ENCODE results near the gene FUT1.
A peak's percentile ranks its signal among the peaks of the same experiment; 100 is the strongest.
"Not testable (repeated sequence)": the region's sequence is repeated elsewhere in the genome, so short reads cannot be mapped to it uniquely, and the experiment has no call there.

FUT1 gene

DNA sequence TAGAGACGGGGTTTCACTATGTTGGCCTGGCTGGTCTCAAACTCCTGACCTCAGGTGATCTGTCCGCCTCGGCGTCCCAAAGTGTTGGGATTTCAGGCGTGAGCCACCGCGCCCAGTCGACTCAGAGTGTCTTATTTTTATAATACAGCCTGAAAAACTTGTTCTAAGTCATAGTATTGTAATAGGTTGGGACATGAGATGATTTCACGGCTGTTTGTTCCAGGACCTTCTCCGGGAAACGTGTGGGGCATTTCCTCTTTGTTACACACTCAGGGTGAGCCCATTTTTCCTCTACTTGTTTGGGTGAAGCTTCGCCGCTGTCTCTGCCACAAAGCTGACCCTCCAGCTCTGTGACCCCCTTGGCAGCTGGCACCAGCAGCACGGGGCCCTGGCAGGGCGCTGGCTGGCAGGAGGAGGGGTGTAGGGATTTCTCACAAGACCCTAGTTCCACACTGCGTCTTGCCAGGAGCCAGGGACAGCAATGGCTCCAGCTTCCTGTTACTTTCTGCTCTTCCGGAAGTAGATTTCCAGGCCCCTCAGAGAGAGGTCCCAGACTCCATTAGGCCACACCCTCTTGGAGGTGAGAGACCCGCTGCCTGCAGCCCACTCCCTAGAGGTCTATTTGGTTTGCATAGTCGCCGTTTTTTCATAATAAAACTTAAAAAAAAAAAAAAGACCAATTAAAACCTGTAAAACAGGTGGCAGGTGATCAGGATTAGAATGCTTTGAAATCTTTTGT is 18.5 kb upstream of the FUT1 start:
- H3K4me2 ChIP-seq: peak overlapping the region in 3 of 11 experiments; percentile 21 to 45 (median 24); a peak in 4 of 22 replicates
- peaks cover 15 to 43% (median 31%) of the 10 kb centered on the region in 10 experiments for H3K4me1 ChIP-seq
- no peak overlapping the region for H3K9ac ChIP-seq
- no peaks in the 10 kb centered on the region for H3K36me3 ChIP-seq
- no peaks in the 10 kb centered on the region for H3K9me3 ChIP-seq (replicated peaks in 1 of 11)
- no peaks in the 10 kb centered on the region for H3K27me3 ChIP-seq
- no peak overlapping the region for H3K4me3 ChIP-seq
- peak overlapping the region in 3 of 11 experiments; percentile 9 to 47 (median 44); a peak in 5 of 22 replicates for H3K27ac ChIP-seq
- H4K20me1 ChIP-seq: no peaks in the 10 kb centered on the region
- TF ChIP-seq Cebpa-rat (IDR thresholded peaks at IDR 0.05): no peak

DNA sequence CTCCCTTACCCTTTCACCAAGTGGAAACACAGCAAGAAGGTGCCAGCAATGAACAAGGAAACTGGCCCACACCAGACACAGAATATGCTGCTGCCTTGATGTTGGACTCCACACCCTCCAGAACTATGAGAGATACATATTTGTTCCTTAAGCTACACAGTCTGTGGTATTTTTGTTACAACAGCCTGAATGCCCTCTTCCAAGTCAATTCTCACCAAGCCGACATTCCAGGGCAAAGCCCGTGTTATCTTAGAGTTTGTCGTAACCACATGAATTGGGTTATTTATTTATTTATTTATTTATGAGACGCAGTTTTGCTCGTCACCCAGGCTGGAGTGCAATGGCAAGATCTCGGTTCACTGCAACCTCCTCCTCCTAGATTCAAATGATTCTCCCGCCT is 17.8 kb upstream of the FUT1 start:
- no peaks in the 10 kb centered on the region for H3K27me3 ChIP-seq
- H3K4me3 ChIP-seq: no peak overlapping the region
- no peaks in the 10 kb centered on the region for H3K9me3 ChIP-seq (replicated peaks in 1 of 11)
- H3K36me3 ChIP-seq: no peaks in the 10 kb centered on the region
- H3K27ac ChIP-seq: peak overlapping the region in 3 of 11 experiments; percentile 0 to 61 (median 45); a peak in 3 of 22 replicates
- H3K4me2 ChIP-seq: peak overlapping the region in 3 of 11 experiments; percentile 59 to 70 (median 63); a peak in 5 of 22 replicates
- H3K4me1 ChIP-seq: peaks cover 15 to 43% (median 31%) of the 10 kb centered on the region in 10 experiments
- no peak overlapping the region for H3K9ac ChIP-seq
- TF ChIP-seq Cebpa-rat (IDR thresholded peaks at IDR 0.05): no peak
- H4K20me1 ChIP-seq: no peaks in the 10 kb centered on the region

DNA sequence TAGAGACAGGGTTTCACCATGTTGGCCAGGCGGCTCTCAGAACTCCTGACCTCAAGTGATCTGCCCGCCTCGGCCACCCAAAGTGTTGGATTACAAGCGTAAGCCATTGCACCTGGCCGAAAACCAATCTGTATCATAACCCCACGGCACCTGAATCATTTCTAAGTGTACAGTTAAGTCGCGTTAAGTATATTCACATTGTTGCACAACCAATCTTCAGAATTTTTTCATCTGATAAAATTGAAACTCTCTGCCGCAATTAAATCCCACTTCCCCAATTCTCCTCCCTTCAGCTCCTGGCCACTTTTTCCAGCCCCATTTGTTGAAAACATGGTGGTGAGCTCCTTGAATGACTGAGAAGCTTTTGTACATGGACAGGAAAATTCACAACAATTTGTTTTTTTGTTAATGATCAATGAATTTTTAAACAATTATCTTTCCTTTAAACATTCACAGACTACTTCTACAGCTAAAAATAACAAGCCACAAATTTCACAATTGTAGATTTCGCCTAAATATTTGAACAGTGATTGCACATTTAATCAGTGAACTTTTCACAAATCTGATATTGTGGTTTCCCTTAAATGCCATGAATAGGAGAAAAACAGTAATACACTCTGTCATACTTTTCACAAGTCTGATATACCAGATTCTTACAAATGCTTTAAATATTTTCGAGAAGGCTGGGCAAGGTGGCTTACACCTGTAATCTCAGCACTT is 16.7 kb upstream of the FUT1 start:
- 0 out of 22 replicates have a peak overlapping the region, but pooled peaks of 1 of the 11 experiments have one; percentile 30 for H3K9ac ChIP-seq
- peak overlapping the region in 10 of 11 experiments; percentile 3 to 70 (median 53); a peak in 19 of 22 replicates for H3K4me2 ChIP-seq
- TF ChIP-seq Cebpa-rat (IDR thresholded peaks at IDR 0.05): peak in 7 of 11 experiments; percentile 19 to 54 (median 47); a peak in 6 of 22 replicates

GRCh38 chr19:48768171-48768753 is 15.8 kb upstream of the FUT1 start:
- H3K4me1 ChIP-seq: peaks cover 7 to 34% (median 22%) of the 10 kb centered on the region in 10 experiments; a peak in 18 of 20 replicates
- peak overlapping the region in 9 of 11 experiments; percentile 3 to 70 (median 47); a peak in 16 of 22 replicates for H3K4me2 ChIP-seq
- not testable (repeated sequence) for H3K9me3 ChIP-seq (replicated peaks in 1 of 11); H3K27me3 ChIP-seq; H3K4me3 ChIP-seq; H4K20me1 ChIP-seq; H3K9ac ChIP-seq; H3K36me3 ChIP-seq
- peak overlapping the region in 5 of 11 experiments; percentile 24 to 61 (median 48); a peak in 7 of 22 replicates for H3K27ac ChIP-seq

More for the DNA sequence above, 16.7 kb upstream of the FUT1 start:
- Histone ChIP-seq H3K4me3 (no peak overlapping the region), H3K27ac (peak overlapping the region in 6 of 11 experiments; percentile 8 to 61 (median 36); a peak in 12 of 22 replicates), H3K27me3 (no peaks in the 10 kb centered on the region), H4K20me1 (no peaks in the 10 kb centered on the region), H3K9me3 (replicated peaks in 1 of 11) (no peaks in the 10 kb centered on the region), H3K4me1 (peaks cover 10 to 37% (median 26%) of the 10 kb centered on the region in 10 experiments), H3K36me3 (no peaks in the 10 kb centered on the region)

GRCh38 chr19:48765816-48766215 is 13.4 kb upstream of the FUT1 start:
- not testable (repeated sequence) for H3K36me3 ChIP-seq; H3K27me3 ChIP-seq; H3K9me3 ChIP-seq (replicated peaks in 1 of 11); H3K4me2 ChIP-seq; H3K9ac ChIP-seq; H3K27ac ChIP-seq; H4K20me1 ChIP-seq; H3K4me3 ChIP-seq
- H3K4me1 ChIP-seq: peaks cover 9 to 35% (median 21%) of the 10 kb centered on the region in 10 experiments

DNA sequence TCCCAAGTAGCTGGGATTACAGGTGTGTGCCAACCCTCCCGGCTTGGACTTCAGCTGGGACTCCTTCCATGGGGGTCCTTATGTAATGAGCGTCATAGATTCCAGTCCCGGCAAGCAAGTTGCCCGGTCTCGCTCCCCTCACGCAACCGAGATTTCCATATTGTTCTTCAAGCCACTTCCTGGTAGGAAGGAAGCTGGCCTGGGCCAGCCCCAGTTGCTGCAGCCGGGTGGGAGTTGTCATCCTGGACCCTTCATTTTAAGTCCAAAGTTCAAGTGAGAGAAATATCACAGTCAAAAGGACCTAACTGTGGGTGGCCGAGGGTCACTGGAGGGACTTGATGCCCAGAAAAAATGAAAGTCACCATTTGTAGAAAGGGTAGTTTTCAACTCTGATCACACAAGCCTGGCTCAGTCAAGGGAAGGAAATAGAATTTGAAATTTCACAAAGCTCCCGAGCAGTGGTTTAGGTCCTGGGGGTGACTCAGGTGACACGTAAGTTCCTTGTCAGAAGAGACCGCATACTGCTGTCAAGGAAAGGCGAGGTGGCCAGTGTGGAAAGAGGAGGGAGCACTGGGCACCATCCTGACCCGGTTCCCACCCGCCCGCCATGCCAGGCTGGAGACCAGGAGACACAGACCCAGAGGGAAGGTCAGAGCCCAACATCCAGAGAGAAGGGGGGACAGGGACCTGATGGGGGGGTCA is 8.2 kb upstream of the FUT1 start:
- H3K4me1 ChIP-seq: peaks cover 11 to 21% (median 18%) of the 10 kb centered on the region in 10 experiments
- H3K9ac ChIP-seq: peak overlapping the region in 8 of 11 experiments; percentile 0 to 53 (median 30); a peak in 9 of 22 replicates
- no peak for TF ChIP-seq Cebpa-rat (IDR thresholded peaks at IDR 0.05)
- H3K27ac ChIP-seq: peak overlapping the region; percentile 5 to 77 (median 65); a peak in 20 of 22 replicates
- no peak overlapping the region for H3K4me3 ChIP-seq
- H3K4me2 ChIP-seq: peak overlapping the region; percentile 37 to 86 (median 68)
- no peaks in the 10 kb centered on the region for H4K20me1 ChIP-seq
- H3K36me3 ChIP-seq: no peaks in the 10 kb centered on the region
- H3K9me3 ChIP-seq (replicated peaks in 1 of 11): no peaks in the 10 kb centered on the region
- H3K27me3 ChIP-seq: no peaks in the 10 kb centered on the region

- no peaks in the 10 kb centered on the region for H3K36me3 ChIP-seq
- H3K27me3 ChIP-seq: peaks cover 0 to 17% (median 14%) of the 10 kb centered on the region in 11 experiments; a peak in 19 of 22 replicates
- H3K9ac ChIP-seq: no peak overlapping the region
- H3K4me3 ChIP-seq: no peak overlapping the region
- H4K20me1 ChIP-seq: no peaks in the 10 kb centered on the region
- H3K4me2 ChIP-seq: no peak overlapping the region
- TF ChIP-seq Cebpa-rat (IDR thresholded peaks at IDR 0.05): no peak
- H3K9me3 ChIP-seq (replicated peaks in 1 of 11): no peaks in the 10 kb centered on the region
- no peak overlapping the region for H3K27ac ChIP-seq
- H3K4me1 ChIP-seq: peaks cover 29 to 47% (median 37%) of the 10 kb centered on the region in 10 experiments
Observed at GRCh38 chr19:48757741-48758144, 5.3 kb upstream of the FUT1 start.

DNA sequence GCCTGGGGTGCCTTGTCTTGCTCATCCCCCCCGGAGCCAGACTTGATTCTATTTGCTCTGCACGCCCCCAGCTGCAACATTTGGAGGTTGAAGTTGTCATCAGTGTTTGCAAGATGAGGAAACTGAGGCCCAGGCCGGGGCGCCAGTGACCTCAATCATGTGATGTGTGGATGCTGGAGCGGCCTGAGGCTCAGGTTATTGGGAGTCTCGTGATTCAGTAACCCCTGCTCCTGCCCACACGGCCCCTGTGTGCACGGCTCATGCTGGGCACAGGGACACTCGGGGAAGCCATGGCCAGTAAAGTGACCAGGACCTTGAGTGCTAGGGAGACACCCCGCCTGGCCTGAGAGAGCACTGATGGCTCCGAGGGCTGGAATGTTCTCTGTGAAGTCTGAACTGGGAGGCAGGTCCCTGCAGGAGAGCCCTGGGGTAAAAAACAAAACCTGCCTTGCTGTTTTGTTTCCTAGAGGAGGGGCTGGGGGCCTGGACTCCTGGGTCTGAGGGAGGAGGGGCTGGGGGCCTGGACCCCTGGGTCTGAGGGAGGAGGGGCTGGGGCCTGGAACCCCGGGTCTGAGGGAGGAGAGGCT is 4.7 kb upstream of the FUT1 start:
- no peak for TF ChIP-seq Cebpa-rat (IDR thresholded peaks at IDR 0.05)
- H3K9ac ChIP-seq: no peak overlapping the region
- H3K27me3 ChIP-seq: peaks cover 0 to 23% (median 19%) of the 10 kb centered on the region in 11 experiments; a peak in 19 of 22 replicates
- no peak overlapping the region for H3K27ac ChIP-seq
- no peaks in the 10 kb centered on the region for H4K20me1 ChIP-seq
- peaks cover 30 to 53% (median 43%) of the 10 kb centered on the region in 10 experiments for H3K4me1 ChIP-seq
- H3K4me2 ChIP-seq: no peak overlapping the region
- H3K36me3 ChIP-seq: no peaks in the 10 kb centered on the region
- H3K4me3 ChIP-seq: no peak overlapping the region
- no peaks in the 10 kb centered on the region for H3K9me3 ChIP-seq (replicated peaks in 1 of 11)

Measured in BLaER1 treated with 17β-estradiol and CSF1 and Interleukin-3, amounts not matched to agents 10 nM and 100 nM (cell line).